NB4 (cell line): Measurements from ENCODE around the gene TMEM125.

ENCODE experiments used
- CTCF ChIP-seq: IDR thresholded peaks from one replicate; pipeline ENCODE4 v1.5.1; 2012; ENCODE audit warnings: low read depth, low read length
- MAX ChIP-seq: IDR thresholded peaks from 2 replicates; pipeline ENCODE4 v1.6.1; 2011; ENCODE audit warnings: low read depth, low read length
- MYC ChIP-seq: IDR thresholded peaks from 2 replicates; pipeline ENCODE4 v1.6.1; 2011; ENCODE audit warnings: low read depth, low read length
- POLR2A ChIP-seq: IDR thresholded peaks from 2 replicates; pipeline ENCODE4 v1.6.1; 2011; ENCODE audit warnings: mild to moderate bottlenecking; ENCODE audit not compliant: insufficient read length; ENCODE audit errors: extremely low read depth

- TF ChIP-seq POLR2A (no peak), MYC (no peak), CTCF (no peak), MAX (no peak)
Measured at GRCh38 chr1:43293176-43293575, 23.4 kb downstream of the TMEM125 start.
